Measurements from ENCODE around the gene ARHGAP6.

The ARHGAP6 gene

DNA sequence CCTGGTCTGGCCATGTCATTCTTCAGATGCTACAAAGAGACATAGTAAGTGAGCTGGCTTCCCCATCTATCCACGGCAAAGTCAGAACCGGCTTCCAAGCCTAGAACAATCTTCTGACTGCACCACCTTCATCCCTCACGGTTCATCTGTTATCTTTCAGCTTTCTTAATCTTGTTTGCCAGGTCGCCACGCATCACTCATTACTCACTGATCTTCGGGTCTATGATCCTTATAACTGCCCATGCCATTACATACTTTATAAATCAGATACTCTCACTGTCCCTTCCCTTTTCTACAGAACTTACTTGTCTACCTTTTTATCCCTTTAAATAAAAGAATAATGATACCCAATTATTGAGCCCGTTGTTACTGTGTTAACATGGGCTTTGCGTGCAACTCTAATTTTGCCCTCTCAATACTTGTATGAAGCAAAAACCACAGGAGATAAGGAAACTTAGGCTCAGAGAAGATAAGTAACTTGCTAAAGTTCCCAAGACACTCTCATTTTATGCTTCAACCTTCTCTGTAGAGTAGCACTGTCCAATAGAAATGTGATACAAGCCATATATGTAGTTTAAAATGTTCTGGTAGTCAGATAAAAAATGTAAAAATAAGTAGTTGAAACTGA is 200.8 kb downstream of the ARHGAP6 start:
- no peak for DNase-seq (ENCODE audit: low spot score)

DNA sequence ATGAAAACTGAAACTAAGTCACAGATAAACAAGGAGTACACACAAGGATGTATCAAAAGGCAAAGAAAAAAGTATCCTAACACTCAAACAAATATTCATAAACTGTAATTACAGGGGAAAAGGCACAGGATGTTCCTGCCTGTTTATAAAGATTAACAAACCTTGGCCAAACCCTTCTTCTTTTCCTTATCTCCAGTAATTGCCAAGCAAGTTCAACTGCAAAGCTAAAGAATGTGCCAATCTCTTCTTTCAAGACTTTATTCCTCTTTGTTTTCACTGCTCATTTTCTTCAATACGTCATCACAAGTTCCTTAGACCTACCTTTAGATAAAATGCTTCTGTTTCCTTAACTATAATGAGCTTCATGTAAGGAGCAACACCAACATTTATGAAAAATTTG is 201.3 kb downstream of the ARHGAP6 start:
- no peak for DNase-seq (ENCODE audit: low spot score)

DNA sequence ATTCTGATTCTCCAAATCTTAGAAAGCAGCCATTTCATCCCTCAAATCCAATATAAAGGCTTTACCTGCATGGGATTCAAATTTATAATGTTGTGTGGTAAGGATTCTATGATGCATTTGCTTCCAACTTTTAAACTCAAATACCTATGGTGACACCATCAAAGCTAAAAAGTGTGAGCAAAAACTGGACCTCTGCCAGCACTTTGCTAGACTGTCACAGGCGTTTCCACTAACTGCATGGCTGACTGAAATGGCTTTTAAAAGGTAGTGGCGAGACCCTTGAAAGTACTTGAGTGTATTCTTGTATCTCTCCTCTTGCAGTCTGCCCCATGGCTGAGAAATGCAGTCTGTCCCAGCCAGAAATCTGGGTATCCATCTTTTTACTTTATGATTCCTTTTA is 203.1 kb downstream of the ARHGAP6 start:
- no peak for DNase-seq (ENCODE audit: low spot score)

DNA sequence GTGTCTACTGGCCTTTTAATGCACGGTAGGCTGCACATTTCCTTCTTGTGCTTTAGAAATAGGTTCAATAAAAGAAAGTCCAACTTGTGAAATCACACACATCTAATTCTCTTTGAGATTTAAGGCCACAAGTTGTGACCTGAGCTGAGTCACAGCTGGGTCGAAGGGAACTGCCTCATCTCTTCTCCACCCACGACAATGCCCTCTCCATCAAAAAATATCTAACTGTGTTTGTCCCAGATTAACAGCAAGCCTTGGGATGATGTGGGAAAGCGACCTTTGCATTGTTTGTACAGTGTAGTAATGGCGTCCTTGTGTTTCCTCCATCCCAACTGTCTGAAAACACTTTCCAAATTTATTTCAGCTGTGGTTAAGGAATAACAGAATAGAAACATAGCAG is 203.6 kb downstream of the ARHGAP6 start:
- DNase-seq (ENCODE audit: low spot score) = no peak

DNA sequence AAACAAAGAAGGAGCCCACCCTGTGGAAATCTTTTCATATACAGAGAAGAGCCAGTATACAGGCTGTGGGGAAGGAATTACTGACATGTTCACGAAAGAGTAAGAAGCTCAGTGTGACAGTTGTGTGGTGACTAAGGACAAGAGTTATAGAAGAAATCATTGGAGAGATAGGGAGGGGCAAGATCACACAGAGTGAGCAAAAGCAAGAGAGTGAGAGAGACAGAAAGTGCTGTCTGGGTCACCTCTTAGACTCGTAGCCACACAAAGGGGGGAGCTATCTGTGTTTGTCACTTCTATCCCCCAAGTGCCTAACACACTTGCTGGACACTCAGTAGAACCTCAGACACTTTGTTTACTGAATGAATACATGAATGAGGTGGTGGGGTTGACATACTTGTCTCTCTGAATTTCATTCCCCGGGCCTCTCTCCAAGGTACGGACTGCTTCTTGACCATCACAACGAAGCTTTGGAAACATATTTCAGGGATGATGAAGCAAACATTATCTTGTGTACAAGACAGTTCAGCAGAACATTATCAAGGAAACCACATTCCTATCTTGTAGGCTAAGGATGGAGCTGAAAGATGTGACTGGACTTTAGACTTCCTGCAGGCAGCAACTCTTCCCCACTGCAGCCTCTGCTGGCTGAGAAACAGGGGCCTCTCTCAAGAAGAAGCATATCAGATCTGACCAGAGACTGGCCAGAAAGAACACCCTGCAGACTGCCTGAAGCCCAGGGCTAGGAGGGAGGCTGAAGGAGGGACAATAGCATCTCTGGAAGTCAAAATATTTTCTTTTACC is 204.3 kb downstream of the ARHGAP6 start:
- DNase-seq (ENCODE audit: low spot score) = peak; percentile 2

DNA sequence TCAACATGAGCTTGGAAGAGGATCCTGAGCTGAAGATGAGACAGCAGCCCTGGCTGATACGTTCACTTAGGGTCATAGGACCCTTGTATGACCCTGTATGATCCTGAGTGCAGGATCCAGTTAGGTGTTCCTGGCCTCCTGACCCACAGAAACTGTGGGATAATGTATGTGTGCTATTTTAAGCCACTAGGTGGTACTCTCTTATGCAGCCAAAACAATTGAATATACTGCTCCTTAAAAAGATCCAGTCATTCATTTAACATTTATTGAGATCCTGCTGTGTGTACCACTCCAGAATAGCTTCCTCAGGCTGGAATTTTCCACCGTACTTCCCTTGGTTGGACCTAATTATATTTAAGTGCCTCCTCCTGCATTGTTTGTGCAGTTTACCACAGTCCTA is 205.4 kb downstream of the ARHGAP6 start:
- no peak for DNase-seq (ENCODE audit: low spot score)

DNA sequence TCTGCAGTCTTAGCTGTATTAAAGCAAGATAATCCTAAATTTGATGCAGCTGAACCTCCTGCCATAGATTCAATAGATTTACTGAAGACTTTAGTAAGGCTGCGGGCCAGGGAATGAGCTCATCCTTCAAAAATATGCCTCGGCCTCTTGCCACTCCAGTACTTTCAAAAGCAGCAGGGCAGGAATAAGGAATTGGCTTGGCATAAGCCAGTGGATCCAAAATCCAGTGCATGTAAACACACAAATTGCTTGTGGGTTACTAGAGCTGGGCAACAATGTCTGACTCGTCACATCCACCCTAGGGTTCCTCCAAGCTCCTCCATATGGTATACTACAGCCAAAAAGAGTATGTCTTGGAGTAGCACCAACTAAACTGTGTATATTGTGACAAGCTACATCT is 207.6 kb downstream of the ARHGAP6 start:
- no peak for DNase-seq (ENCODE audit: low spot score)

DNA sequence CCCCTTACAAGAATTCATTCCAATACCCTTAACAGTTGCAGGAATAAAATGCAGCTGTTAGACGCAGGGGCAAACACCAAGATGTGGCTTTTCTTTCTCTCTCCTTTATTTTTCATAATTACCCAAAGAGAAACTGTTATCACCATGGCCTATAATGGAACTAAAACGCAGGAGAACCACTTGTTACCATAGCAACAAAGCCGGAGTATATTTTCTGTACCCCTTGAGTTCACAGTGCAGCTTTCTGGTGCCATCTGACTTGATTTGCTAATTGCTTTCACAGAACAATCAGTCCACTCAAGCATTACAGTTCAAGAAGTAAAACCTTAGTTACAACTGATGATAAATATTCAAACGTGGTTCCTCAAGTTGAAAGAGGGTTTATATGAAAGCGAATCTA is 214.6 kb downstream of the ARHGAP6 start:
- DNase-seq (ENCODE audit: low spot score) = no peak

DNA sequence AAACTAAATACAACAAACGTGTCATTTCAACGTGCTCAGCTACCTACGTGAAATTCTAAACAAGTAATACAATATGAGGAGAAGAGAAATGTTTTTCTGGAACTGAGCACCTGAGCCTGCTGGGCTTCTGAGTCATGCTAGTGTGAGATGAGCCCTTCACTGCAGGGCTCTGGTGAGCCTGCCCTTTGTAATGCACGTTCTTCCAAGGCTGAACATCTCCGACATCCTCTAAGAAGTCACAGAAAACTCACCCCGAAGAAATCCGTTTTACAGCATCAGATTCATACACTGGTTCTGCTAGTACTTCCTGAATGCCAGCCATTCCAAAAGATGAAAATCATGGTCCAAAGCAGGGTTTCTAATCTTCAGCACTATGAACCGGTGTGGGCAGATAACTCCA is 215.4 kb downstream of the ARHGAP6 start:
- no peak for DNase-seq (ENCODE audit: low spot score)

DNA sequence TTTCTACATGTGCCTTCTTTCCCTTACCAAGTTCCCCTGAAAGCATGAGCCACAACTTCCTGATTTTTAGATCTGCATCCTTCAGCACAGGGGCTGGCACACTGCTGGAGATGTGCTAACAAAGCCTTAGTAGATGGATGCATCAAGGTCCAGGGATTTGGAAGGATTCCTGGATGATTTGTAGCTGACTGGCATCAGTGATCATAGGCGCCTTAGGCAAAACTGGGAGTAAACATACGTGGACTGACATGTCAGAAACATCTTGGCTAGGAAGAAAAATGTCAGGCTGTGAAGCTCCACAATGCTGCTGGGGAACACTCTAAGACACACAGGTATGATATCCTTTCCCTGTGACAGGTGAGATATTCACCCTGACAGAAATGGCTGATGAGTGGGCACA is 216.1 kb downstream of the ARHGAP6 start:
- no peak for DNase-seq (ENCODE audit: low spot score)

DNA sequence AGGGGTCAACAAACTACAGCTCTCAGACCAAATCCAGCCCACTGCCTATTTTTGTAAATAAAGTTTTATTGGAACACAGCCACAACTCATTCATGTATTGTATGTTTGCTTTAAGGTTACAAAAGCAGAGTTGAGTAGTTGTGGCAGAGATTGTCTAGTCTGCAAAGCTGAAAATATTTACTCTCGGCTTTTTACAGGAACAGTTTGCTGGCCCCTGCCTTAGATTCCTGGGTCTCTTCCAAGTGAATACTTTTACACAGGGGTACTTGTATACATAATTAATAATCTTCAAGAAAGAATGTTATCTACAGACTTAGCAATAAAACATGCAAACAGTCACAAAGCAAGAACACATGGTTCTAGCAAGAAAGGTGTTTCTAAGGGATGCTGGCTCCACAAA is 218.3 kb downstream of the ARHGAP6 start:
- no peak for DNase-seq (ENCODE audit: low spot score)

DNA sequence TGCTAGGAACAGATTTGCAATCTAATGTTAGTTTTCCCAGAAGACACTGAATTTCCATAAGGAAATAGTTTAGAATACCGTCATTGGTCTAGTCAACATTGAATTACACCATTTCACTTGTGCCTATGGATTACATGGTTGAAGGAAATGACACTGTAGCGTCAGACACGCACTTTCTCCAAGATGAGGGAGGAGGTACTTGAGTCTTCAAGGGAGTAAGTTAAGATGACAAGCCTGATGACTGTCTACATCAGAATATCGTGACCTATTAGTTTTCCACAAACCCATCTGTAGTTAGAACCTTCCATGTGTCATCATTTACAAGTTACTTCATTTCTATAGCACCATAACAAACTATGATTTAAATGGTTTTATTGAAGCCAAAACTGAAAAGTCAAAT is 218.8 kb downstream of the ARHGAP6 start:
- DNase-seq (ENCODE audit: low spot score) = no peak

DNA sequence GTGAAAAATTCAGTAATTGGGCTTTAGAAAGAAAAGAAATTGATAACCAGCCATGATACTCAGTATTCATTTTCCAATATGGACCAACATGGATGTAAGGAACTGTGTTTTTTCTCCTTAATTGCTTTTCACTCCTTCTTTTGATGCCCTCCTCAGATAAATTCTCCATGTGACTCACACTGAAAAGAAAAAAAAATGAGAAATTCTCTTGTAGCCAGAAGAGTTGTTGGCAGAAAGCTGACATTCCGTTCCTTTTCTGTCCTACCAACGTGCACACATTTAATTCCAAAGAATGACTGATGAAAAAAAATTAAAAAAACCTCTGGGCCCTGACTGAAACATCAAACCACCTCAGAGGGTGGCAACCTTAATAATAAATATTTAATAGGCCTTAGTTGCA is 219.4 kb downstream of the ARHGAP6 start:
- no peak for DNase-seq (ENCODE audit: low spot score)

DNA sequence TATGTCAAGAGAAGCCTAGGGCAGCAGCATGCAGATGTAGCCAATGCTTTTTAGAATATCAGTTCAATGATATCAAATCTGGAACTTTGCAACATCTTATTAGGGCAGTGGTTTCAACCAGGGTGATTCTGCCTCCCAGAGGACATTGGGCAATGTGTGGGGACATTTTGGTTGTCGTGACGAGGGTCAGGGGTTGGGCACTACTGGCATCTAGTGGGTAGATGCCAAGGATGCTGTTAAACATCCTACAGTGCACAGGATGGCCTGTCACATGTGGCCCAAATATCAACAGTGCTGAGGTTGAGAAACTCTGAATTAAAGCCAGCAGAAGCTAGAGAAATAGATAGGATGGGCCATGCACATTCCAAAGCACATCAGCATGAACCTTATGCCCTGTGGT is 220.2 kb downstream of the ARHGAP6 start:
- DNase-seq (ENCODE audit: low spot score) = no peak

DNA sequence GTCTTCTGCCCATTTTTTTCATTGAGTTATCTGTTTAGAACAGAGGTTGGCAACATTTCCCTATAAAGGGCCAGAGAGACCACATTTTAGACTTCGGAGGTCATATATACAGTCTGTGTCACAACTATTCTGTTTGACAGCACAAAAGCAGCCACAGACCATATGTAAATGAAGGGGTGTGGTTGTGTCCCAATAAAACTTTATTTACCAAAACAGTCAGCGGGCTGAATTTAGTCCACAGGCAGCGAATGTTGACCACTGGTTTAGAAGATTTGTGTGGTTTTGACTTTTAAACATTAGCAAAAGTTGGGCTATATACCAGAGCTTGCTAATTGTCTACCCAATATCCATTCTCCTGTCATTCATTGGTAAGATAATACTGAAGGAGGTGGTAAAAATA is 221.7 kb downstream of the ARHGAP6 start:
- DNase-seq (ENCODE audit: low spot score) = no peak

DNA sequence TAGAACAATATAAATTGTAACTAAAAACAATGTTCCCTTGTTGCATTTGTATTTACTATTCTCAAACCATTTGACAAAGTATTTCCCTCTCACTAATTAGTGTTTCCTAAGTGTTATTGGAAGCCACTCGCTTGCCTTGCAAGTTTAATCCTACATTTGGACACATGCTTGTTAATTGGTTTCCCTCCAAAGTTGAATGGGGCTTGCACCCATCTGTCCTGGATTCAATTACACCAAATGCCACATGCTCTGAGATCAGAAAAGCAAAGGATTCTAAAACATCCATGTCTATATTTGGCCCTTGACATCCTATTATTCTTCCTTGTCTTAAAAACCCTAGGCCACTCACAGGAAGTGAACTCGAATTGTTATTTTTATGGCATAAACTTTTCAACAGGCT is 225.9 kb downstream of the ARHGAP6 start:
- DNase-seq (ENCODE audit: low spot score) = no peak

DNA sequence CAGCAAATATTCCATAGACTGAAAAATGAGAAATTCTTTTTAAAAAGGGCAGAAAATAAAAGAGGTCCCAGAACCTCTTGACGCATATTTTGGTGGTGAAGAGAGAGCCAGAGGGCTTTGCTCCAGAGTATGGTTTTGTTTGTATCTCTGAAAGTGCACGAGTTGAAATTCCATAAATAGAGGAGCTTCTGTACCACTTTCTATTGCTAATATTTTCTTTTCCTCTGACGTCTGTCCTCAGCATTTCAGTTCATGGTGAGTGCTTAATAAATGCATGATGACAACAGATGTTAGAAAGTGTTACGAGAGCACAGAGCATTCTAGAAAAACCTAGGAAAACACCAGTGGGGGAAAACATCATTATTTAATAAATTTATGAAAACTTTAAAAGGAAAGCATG is 227.0 kb downstream of the ARHGAP6 start:
- DNase-seq (ENCODE audit: low spot score) = no peak

DNA sequence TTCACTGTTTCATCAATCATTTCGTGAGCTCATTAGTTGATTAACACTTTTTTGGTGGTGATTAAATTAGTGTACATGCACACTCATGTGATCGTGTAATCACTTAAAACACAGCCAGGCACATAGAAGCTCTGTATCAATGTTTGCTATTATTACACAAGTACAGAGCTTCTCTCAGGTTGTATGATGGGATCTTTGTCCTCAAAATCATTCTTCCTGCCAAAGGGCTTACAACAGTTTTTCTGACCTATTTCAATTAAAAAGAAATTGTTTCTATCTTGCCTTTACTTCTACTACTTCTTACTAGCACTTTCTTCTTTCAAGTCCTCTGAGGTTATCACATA is 227.4 kb downstream of the ARHGAP6 start:
- DNase-seq (ENCODE audit: low spot score) = no peak

DNA sequence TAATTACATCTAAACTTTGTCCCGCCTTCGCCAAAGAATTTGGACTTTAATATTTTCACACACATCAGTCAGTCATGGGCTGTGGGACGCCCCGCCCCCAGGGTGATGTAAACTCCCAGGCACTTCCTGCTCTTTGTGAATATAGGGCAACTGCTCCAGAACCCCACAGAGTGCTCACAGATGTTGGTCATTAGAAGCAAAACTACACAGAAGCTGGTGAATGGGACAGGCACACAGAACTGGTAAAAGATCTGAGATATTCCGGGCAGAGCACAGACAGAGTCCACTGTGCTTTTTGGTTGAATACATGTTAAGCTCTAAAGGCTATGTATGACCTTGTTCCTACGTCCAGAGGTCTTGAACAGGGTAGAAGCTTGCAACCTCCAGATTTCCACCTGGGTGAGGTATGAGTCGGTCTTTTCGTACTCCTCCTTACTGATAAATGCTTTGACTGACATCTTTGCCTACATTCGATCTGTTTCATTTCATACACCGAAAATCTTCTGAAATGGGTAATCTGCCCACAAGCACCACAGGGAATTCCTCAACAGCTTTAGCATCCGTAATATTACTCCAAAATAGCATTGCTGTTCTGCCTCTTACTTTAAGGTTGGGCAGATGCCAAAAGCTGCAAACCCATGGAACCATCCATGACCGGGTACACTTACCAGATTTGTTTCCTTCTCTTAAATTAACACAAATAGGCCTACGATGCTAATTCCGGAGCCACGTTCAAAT is 227.9 kb downstream of the ARHGAP6 start:
- DNase-seq (ENCODE audit: low spot score) = no peak

DNA sequence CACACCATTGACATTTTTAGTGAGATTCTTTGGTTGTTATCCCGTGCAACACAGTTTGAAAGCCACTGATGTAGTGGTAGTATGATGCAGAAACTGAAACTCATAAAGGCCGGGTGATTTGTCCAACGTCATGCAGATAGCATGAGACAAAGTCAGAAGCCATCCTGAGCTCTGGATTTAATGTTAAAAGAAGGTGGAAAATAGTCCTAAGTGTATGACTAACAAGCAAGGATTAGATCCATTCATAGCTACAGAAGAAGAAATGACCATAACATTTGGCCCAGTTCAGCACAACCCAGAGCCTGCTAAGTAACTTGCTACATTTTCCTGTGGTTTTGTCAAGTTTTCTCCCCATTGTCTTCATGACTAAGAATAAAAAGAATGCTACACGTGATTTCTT is 230.2 kb downstream of the ARHGAP6 start:
- DNase-seq (ENCODE audit: low spot score) = no peak

DNA sequence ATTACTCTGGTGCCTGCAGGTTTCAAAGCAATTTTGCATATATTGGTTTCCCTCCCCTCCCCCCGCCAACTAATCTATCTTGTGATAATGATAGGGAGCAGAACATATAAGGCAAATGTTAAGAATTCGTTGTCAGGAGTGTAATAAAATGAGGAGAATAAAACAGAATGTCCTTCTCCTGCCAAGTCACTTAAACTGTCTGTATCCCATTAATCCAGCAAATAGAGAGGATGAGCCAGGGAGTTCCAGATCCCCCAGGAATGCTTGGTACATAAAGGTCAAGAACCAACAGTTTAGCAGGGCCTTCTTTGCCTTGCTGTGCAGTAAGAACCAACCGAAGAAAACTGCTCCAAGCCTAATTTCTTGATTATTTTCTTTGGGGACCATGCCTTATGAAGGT is 231.1 kb downstream of the ARHGAP6 start:
- no peak for DNase-seq (ENCODE audit: low spot score)

DNA sequence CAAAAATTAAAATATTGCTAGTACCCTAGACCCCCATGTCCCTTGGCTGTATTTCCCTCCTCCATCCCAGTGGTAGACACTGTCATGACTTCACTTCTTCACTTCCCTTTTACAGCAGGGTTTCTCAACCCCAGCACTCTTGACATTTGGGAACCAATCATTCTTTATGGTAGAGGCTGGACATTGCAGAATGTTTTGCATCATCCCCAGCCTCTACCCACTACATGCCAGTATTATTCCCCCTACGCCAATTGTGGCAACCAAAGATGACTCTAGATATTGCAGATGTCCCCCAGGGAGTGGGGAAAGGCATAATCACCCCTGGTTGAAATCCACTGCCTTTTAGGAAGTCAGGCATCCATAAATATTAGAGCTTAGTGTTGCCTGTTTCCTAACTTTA is 233.9 kb downstream of the ARHGAP6 start:
- DNase-seq (ENCODE audit: low spot score) = no peak

DNA sequence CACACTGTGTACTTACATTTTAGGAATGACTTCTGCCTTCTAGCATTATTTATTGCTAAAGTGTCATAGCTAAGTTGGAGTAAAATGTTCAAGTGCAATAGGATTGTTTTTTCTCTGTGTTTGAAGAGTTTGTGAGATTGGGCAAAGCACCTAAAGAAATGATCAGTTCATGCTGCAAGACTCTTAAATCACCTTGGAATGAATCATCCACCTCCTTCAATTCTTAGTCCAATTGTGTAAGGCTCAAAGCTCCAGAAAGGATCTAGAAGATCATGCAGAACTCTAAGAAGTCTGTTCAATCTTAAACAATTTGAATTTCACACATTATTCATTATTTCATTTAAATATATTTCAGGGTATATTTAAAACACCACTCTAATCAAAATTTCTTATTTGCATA is 235.4 kb downstream of the ARHGAP6 start:
- no peak for DNase-seq (ENCODE audit: low spot score)

Measured in activated CD4-positive, alpha-beta T cell treated with anti-CD3 and anti-CD28 coated beads, Interleukin-2, Interleukin-4, amounts not matched to agents 100 ng/mL and 50 ng/mL, durations not matched to agents 16 hours and 8 hours (primary cell).